K562 (cell line): ENCODE results near the gene KCNAB1. TPM values are rescaled to one million over a fixed set of nuclear protein-coding genes. Genes with fewer than 3 reads are reported as not detected.
"Not testable (repeated sequence)": the region's sequence is repeated elsewhere in the genome, so short reads cannot be mapped to it uniquely, and the experiment has no call there.

ENCODE experiments used
- ATAC-seq: fragments of 200-7000 bp; cut with Tn5 transposase; 3 replicates; pipeline ENCODE4 v1.9.1; 2020; ENCODE audit warnings: moderate library complexity
- BruUV-seq: library from RNA; stranded (reverse); fragments of 400-500 nt; replicated peaks from 2 replicates; lab custom pipeline; 2021; lab: Mats Ljungman, UMichigan
- CTCF ChIA-PET: fragments of 300-600 bp; formaldehyde crosslinking; extraction: SDS; loops from one replicate; lab custom pipeline; 2021; ENCODE audit warnings: low intra/inter-chr PET ratio; lab: Yijun Ruan, JAX
- POLR2A ChIA-PET: fragments of 300-600, 350-650 bp; sonication (Branson Sonifier 250); formaldehyde crosslinking; extraction: SDS; loops from one replicate; lab custom pipeline; 2021; ENCODE audit warnings: antibody characterized with exemption, inconsistent platforms; lab: Yijun Ruan, JAX
- DNase-seq, 4 experiments: peaks; one replicate each; pipeline versions ENCODE4 v3.0.0 to v3.0.0-alpha.2; 2011 to 2018; ENCODE audit warnings: low spot score in 3 of 4, mixed read lengths in 3 of 4; ENCODE audit errors: extremely low read depth in 1 of 4
- FAIRE-seq: peaks from 2 replicates; lab custom pipeline; 2011; peaks lifted over from hg19 to GRCh38; lab: Jason Lieb, UNC
- H2AFZ ChIP-seq: 2 replicates; pipeline ENCODE4 v1.6.0; 2011; ENCODE audit warnings: low read depth, low read length, control low read depth, inconsistent platforms
- H3K27ac ChIP-seq: fragments of 200-600 bp; 3 replicates; pipeline ENCODE4 v1.8.0; 2011; ENCODE audit warnings: low read depth, mild to moderate bottlenecking, control low read depth, inconsistent platforms, low read length, moderate library complexity, mixed read lengths; ENCODE audit errors: extremely low read depth
- H3K27me3 ChIP-seq, 2 experiments: fragments of 300-600 bp in 1 of 2; 2 replicates in 1 of 2; 3 replicates in 1 of 2; pipeline versions ENCODE4 v1.6.0 to v1.8.0; 2011; ENCODE audit warnings: inconsistent platforms in 2 of 2, low read length in 2 of 2, mild to moderate bottlenecking in 1 of 2, mixed read lengths in 1 of 2, moderate library complexity in 1 of 2; ENCODE audit not compliant: control insufficient read depth in 2 of 2, insufficient read depth in 2 of 2
- H3K36me3 ChIP-seq: fragments of 300-600 bp; 3 replicates; pipeline ENCODE4 v1.8.0; 2011; ENCODE audit warnings: mild to moderate bottlenecking, low read length, inconsistent platforms; ENCODE audit not compliant: control insufficient read depth, insufficient read depth
- H3K4me1 ChIP-seq, 2 experiments: fragments of 200-600 bp in 1 of 2; replicated peaks in 1 of 2; 2 replicates in 1 of 2; 3 replicates in 1 of 2; pipeline versions ENCODE4 v1.5.1 to v1.8.0; 2011; ENCODE audit warnings: inconsistent platforms in 2 of 2, low read length in 2 of 2, mild to moderate bottlenecking in 1 of 2, mixed read lengths in 1 of 2, moderate library complexity in 1 of 2; ENCODE audit not compliant: control insufficient read depth in 2 of 2, insufficient read depth in 2 of 2
- H3K4me2 ChIP-seq: 2 replicates; pipeline ENCODE4 v1.6.1; 2011; ENCODE audit warnings: low read length, control low read depth, inconsistent platforms, mixed read lengths; ENCODE audit not compliant: insufficient read depth
- H3K4me3 ChIP-seq: fragments of 200-600 bp; sonication (generic), shearing (Covaris generic); 2 replicates; pipeline ENCODE4 v1.5.1; 2016; ENCODE audit warnings: control low read depth, inconsistent platforms
- H3K79me2 ChIP-seq: fragments of 200-600 bp; 3 replicates; pipeline ENCODE4 v1.8.0; 2011; ENCODE audit warnings: low read length, inconsistent platforms; ENCODE audit not compliant: control insufficient read depth, insufficient read depth
- H3K9ac ChIP-seq, 2 experiments: 2 replicates each; pipeline versions ENCODE4 v1.6.0 to v1.6.1; 2011; ENCODE audit warnings: low read depth in 2 of 2, low read length in 2 of 2, control low read depth in 1 of 2, inconsistent platforms in 1 of 2, mild to moderate bottlenecking in 1 of 2, mixed read lengths in 1 of 2; ENCODE audit not compliant: insufficient read depth in 1 of 2
- H3K9me1 ChIP-seq: one replicate; pipeline ENCODE4 v1.6.0; 2011; ENCODE audit warnings: inconsistent platforms, mild to moderate bottlenecking, low read length, moderate library complexity; ENCODE audit not compliant: control insufficient read depth, insufficient read depth
- H3K9me3 ChIP-seq: replicated peaks from 2 replicates; pipeline ENCODE4 v1.5.1; 2011; ENCODE audit warnings: low read depth, low read length, inconsistent platforms; ENCODE audit not compliant: control insufficient read depth, insufficient read depth
- H4K20me1 ChIP-seq: replicated peaks from 2 replicates; pipeline ENCODE4 v1.6.1; 2011; ENCODE audit warnings: low read length, inconsistent platforms, mixed read lengths; ENCODE audit not compliant: control insufficient read depth, insufficient read depth
- NUFIP1 ChIP-seq: fragments of 450-650 bp; IDR thresholded peaks from 2 replicates; pipeline ENCODE4 v1.6.1; 2018; ENCODE audit not compliant: partially characterized antibody
- SRF ChIP-seq, 2 experiments: fragments of 250-450, 450-650 bp in 1 of 2; sonication (Bioruptor Pico) in 1 of 2; sonication (generic) in 1 of 2; formaldehyde crosslinking; IDR thresholded peaks; 2 replicates each; pipeline versions ENCODE4 v1.5.0 to v1.5.1; 2020 to 2022; ENCODE audit warnings: mild to moderate bottlenecking in 1 of 2, missing genetic modification reagents in 1 of 2
- ZKSCAN8 ChIP-seq: fragments of 200-800 bp; sonication (Bioruptor generic); IDR thresholded peaks from 2 replicates; pipeline ENCODE4 v1.6.1; 2016; ENCODE audit warnings: missing genetic modification characterization, missing compliant biosample characterization
- WGBS: fragments of 100-300 bp; shearing (Covaris generic); methylation state at CpG from one replicate; pipeline ENCODE4 v1.1.6; 2016; ENCODE audit warnings: low coverage, mixed read lengths; ENCODE audit not compliant: insufficient coverage; ENCODE audit errors: missing lambda C conversion rate; 5-methylcytosine and 5-hydroxymethylcytosine counted together
- in situ Hi-C: fragments of 300-500 bp; cut with MboI; formaldehyde crosslinking; loops from 4 replicates; pipeline ENCODE4 v1.15.0; 2018; ENCODE audit warnings: inconsistent platforms, mixed read lengths
- intact Hi-C: fragments of 100-400 bp; cut with micrococcal nuclease; formaldehyde crosslinking; loops from 2 replicates; pipeline ENCODE4 v1.14.2; 2022
- polyA plus RNA-seq, 8 experiments: library from polyadenylated mRNA; depleted of rRNA in 4 of 8; stranded (reverse) in 5 of 8; unstranded in 3 of 8; fragments of >200 nt; fragmentation: Nextera tagmentation in 2 of 8; fragmentation: Illumina TruSeq in 1 of 8; extraction: Ambion mirVana in 2 of 8; extraction: Trizol in 1 of 8; gene quantifications; 2 replicates each; pipeline versions ENCODE4 v1.2.1 to v1.2.3, GENCODE V29; 2011 to 2014; ENCODE audit warnings: inconsistent platforms in 1 of 8, missing spikeins in 1 of 8
- total RNA-seq, 7 experiments: library from RNA; depleted of rRNA in 6 of 7; stranded (reverse); fragments of >200 nt in 6 of 7; fragmentation: Illumina TruSeq in 2 of 7; extraction: Trizol in 2 of 7; gene quantifications; 2 replicates each; pipeline versions ENCODE4 v1.2.1 to v1.2.3, GENCODE V29; 2011 to 2021; ENCODE audit warnings: low replicate concordance in 1 of 7
- TF ChIP-seq, protein P1 (sequence below): fragments of 250-450 bp; sonication (Bioruptor Pico); IDR thresholded peaks from 2 replicates; pipeline ENCODE4 v1.4.0; 2020; ENCODE audit warnings: borderline replicate concordance
- TF ChIP-seq, protein P2 (sequence below): sonication (generic); formaldehyde crosslinking; IDR thresholded peaks from 2 replicates; pipeline ENCODE4 v1.8.1; 2023; ENCODE audit warnings: mild to moderate bottlenecking, missing genetic modification reagents

KCNAB1 gene
- total and polyA plus RNA-seq, 9 of the 15 experiments (the other 6 are each of a cell fraction or from before 2014, with no cell fraction given), result 0.14 to 1.2 (median 0.51) TPM

DNA sequence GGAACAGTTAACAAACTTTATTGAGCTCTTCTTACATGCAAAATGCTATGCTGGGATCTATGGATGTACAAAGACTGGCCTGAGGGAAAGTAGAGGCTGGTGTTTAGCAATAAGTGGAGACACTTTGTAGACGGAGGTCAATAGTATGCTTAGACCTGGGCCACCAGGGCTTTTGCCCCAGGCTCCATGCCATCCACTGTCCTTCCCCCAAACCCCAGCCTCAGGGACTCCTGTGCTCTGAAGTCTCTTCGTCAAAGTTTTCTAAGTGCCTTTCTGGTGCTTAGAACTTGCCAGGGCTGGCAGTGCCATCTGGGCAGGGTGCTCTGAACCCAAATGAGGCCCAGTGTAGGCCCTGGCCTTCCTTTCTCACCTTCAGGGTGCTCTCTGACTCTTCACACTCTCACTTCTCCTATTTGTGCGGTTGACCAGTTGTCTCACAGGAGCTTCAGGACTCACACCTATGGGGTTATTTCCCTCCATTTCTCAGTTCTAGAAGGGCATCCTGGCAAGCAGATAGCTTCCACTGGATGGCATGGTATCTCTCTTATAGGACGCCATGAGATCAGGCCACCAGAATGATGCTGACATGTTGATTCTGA, 21.8 kb upstream of the KCNAB1 start:
- no peak overlapping the region for H3K4me3 ChIP-seq
- ChIA-PET CTCF (no interaction called here), POLR2A (no interaction called here)
- H4K20me1 ChIP-seq, result no peaks in the 10 kb centered on the region
- FAIRE-seq, result no peak
- peaks cover 0 to 6% of the 10 kb centered on the region in 2 experiments; a peak in 1 of 5 replicates for H3K4me1 ChIP-seq
- intact Hi-C loops (no loop called here), in situ Hi-C loops (no loop called here)
- no peak overlapping the region for H3K4me2 ChIP-seq
- ATAC-seq, result no peak
- peaks cover 0 to 6% of the 10 kb centered on the region in 2 experiments; a peak in 3 of 5 replicates for H3K27me3 ChIP-seq
- no peak overlapping the region for H3K27ac ChIP-seq
- 0% methylated on average over 4 of the region's 4 CpGs for WGBS
- H3K9ac ChIP-seq, result no peak overlapping the region
- H3K79me2 ChIP-seq, result no peaks in the 10 kb centered on the region
- TF ChIP-seq ZKSCAN8 (CRISPR knock-in tag) (no peak), NUFIP1 (no peak), SRF (CRISPR knock-in tag; IDR thresholded peaks at IDR 0.05) (no peak)
- TF ChIP-seq, protein P1, sequence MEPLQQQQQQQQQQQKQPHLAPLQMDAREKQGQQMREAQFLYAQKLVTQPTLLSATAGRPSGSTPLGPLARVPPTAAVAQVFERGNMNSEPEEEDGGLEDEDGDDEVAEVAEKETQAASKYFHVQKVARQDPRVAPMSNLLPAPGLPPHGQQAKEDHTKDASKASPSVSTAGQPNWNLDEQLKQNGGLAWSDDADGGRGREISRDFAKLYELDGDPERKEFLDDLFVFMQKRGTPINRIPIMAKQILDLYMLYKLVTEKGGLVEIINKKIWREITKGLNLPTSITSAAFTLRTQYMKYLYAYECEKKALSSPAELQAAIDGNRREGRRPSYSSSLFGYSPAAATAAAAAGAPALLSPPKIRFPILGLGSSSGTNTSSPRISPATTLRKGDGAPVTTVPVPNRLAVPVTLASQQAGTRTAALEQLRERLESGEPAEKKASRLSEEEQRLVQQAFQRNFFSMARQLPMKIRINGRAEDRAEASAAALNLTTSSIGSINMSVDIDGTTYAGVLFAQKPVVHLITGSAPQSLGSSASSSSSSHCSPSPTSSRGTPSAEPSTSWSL (CRISPR knock-in tag), result no peak
- TF ChIP-seq, protein P2, sequence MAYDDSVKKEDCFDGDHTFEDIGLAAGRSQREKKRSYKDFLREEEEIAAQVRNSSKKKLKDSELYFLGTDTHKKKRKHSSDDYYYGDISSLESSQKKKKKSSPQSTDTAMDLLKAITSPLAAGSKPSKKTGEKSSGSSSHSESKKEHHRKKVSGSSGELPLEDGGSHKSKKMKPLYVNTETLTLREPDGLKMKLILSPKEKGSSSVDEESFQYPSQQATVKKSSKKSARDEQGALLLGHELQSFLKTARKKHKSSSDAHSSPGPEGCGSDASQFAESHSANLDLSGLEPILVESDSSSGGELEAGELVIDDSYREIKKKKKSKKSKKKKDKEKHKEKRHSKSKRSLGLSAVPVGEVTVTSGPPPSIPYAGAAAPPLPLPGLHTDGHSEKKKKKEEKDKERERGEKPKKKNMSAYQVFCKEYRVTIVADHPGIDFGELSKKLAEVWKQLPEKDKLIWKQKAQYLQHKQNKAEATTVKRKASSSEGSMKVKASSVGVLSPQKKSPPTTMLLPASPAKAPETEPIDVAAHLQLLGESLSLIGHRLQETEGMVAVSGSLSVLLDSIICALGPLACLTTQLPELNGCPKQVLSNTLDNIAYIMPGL (CRISPR knock-in tag), result no peak
- H3K36me3 ChIP-seq, result no peaks in the 10 kb centered on the region
- no peak overlapping the region for H2AFZ ChIP-seq
- no peaks in the 10 kb centered on the region for H3K9me1 ChIP-seq
- no peak for DNase-seq
- no TSS peak for BruUV-seq
- no peaks in the 10 kb centered on the region for H3K9me3 ChIP-seq

DNA sequence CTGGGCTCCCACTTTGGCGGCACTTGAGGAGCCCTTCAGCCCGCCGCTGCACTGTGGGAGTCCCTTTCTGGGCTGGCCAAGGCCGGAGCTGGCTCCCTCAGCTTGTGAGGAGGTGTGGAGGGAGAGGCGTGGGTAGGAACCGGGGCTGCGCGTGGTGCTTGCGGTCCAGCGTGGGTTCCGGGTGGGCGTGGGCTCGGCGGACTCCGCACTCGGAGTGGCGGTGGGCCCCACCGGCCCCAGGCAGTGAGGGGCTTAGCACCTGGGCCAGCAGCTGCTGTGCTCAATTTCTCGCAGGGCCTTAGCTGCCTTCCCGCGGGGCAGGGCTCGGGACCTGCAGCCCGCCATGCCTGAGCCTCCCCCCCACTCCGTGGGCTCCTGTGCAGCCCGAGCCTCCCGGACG, 21.0 kb upstream of the KCNAB1 start:
- POLR2A ChIA-PET, H3K4me3 ChIP-seq, DNase-seq, H3K9me1 ChIP-seq, H3K27ac ChIP-seq, H3K9ac ChIP-seq, H3K36me3 ChIP-seq, H3K79me2 ChIP-seq, H3K4me1 ChIP-seq, BruUV-seq, H4K20me1 ChIP-seq, H3K9me3 ChIP-seq, CTCF ChIA-PET, H2AFZ ChIP-seq, ATAC-seq, in situ Hi-C loops, H3K27me3 ChIP-seq, H3K4me2 ChIP-seq, FAIRE-seq, intact Hi-C loops: not testable (repeated sequence)
- WGBS, result 3% methylated on average over 7 of the region's 27 CpGs
